K562 (cell line): ENCODE data around the gene SCAMP3. TPM values are rescaled to one million over a fixed set of nuclear protein-coding genes. Genes with fewer than 3 reads are reported as not detected.

ENCODE experiments used
- CREB3 ChIP-seq: fragments of 450-650 bp; conservative IDR thresholded peaks from 2 replicates; pipeline ENCODE4 v1.6.1; 2016; ENCODE audit warnings: missing genetic modification characterization, low read depth, mild to moderate bottlenecking, missing compliant biosample characterization, moderate library complexity
- CREB3L1 ChIP-seq: fragments of 450-650 bp; IDR thresholded peaks from 2 replicates; pipeline ENCODE4 v1.6.1; 2014; ENCODE audit warnings: low read depth, mild to moderate bottlenecking, moderate library complexity, borderline replicate concordance
- DEAF1 ChIP-seq: fragments of 450-650 bp; formaldehyde crosslinking; IDR thresholded peaks from 2 replicates; pipeline ENCODE4 v1.4.0; 2020; ENCODE audit warnings: mild to moderate bottlenecking, moderate library complexity
- FOXM1 ChIP-seq, 2 experiments: fragments of 450-650 bp in 1 of 2; sonication (generic) in 1 of 2; formaldehyde crosslinking in 1 of 2; IDR thresholded peaks; 2 replicates each; pipeline versions ENCODE4 v1.6.1 to v1.9.0; 2017 to 2022; ENCODE audit warnings: low read depth in 2 of 2, mild to moderate bottlenecking in 2 of 2, missing genetic modification reagents in 1 of 2, moderate library complexity in 1 of 2
- GMEB1 ChIP-seq: fragments of 250-450 bp; sonication (Bioruptor Pico); IDR thresholded peaks from 2 replicates; pipeline ENCODE4 v1.4.0; 2020; ENCODE audit warnings: mild to moderate bottlenecking
- HOXB6 ChIP-seq: fragments of 250-450 bp; sonication (Bioruptor Pico); IDR thresholded peaks from 2 replicates; pipeline ENCODE4 v1.5.1; 2022; ENCODE audit warnings: mild to moderate bottlenecking, borderline replicate concordance
- ID3 ChIP-seq, 2 experiments: fragments of 250-450 bp in 1 of 2; fragments of 450-650 bp in 1 of 2; sonication (Bioruptor Pico) in 1 of 2; IDR thresholded peaks; 2 replicates each; pipeline versions ENCODE4 v1.6.1 to v1.8.0; 2016 to 2021; ENCODE audit warnings: mild to moderate bottlenecking in 2 of 2, moderate library complexity in 2 of 2, missing compliant biosample characterization in 1 of 2, missing genetic modification characterization in 1 of 2
- LEF1 ChIP-seq: fragments of 450-650 bp; IDR thresholded peaks from 2 replicates; pipeline ENCODE4 v1.6.1; 2016; ENCODE audit warnings: mild to moderate bottlenecking
- NFE2L1 ChIP-seq: fragments of 450-650 bp; IDR thresholded peaks from 2 replicates; pipeline ENCODE4 v1.6.1; 2016; ENCODE audit warnings: missing genetic modification characterization, low read depth, mild to moderate bottlenecking, missing compliant biosample characterization, moderate library complexity, borderline replicate concordance
- NR3C1 ChIP-seq: sonication (generic); formaldehyde crosslinking; IDR thresholded peaks from 2 replicates; pipeline ENCODE4 v1.8.1; 2022; ENCODE audit warnings: missing genetic modification reagents
- PHF20 ChIP-seq: fragments of 450-650 bp; IDR thresholded peaks from 2 replicates; pipeline ENCODE4 v1.6.1; 2018; ENCODE audit not compliant: partially characterized antibody
- SMARCE1 ChIP-seq: fragments of 450-650 bp; IDR thresholded peaks from 2 replicates; pipeline ENCODE4 v1.7.1; 2016; ENCODE audit warnings: mild to moderate bottlenecking
- SOX6 ChIP-seq: fragments of 450-650 bp; IDR thresholded peaks from 2 replicates; pipeline ENCODE4 v1.6.1; 2014; ENCODE audit warnings: mild to moderate bottlenecking
- TRIM28 ChIP-seq: fragments of 450-650 bp; IDR thresholded peaks from 2 replicates; pipeline ENCODE4 v1.6.1; 2017
- TSC22D4 ChIP-seq: fragments of 450-650 bp; IDR thresholded peaks from 2 replicates; pipeline ENCODE4 v1.6.1; 2016; ENCODE audit warnings: missing genetic modification characterization, missing biosample characterization, control low read depth
- USF2 ChIP-seq: sonication (generic); formaldehyde crosslinking; IDR thresholded peaks from 2 replicates; pipeline ENCODE4 v1.5.0; 2020; ENCODE audit warnings: missing genetic modification reagents
- ZKSCAN1 ChIP-seq: fragments of 150-350 bp; IDR thresholded peaks from 2 replicates; pipeline ENCODE4 v1.6.1; 2016; ENCODE audit warnings: low read depth, low read length
- ZNF133 ChIP-seq: fragments of 250-450 bp; sonication (Bioruptor Pico); IDR thresholded peaks from 2 replicates; pipeline ENCODE4 v1.4.0; 2020; ENCODE audit warnings: mild to moderate bottlenecking
- ZNF263 ChIP-seq: sonication (generic); formaldehyde crosslinking; IDR thresholded peaks from 2 replicates; pipeline ENCODE4 v1.8.0; 2022; ENCODE audit warnings: mild to moderate bottlenecking, missing genetic modification reagents, borderline replicate concordance
- ZNF584 ChIP-seq: fragments of 200-800 bp; sonication (Bioruptor generic); IDR thresholded peaks from 2 replicates; pipeline ENCODE4 v1.6.1; 2016; ENCODE audit warnings: low read depth, mild to moderate bottlenecking, missing genetic modification characterization, missing compliant biosample characterization
- polyA plus RNA-seq, 8 experiments: library from polyadenylated mRNA; depleted of rRNA in 4 of 8; stranded (reverse) in 5 of 8; unstranded in 3 of 8; fragments of >200 nt; fragmentation: Nextera tagmentation in 2 of 8; fragmentation: Illumina TruSeq in 1 of 8; extraction: Ambion mirVana in 2 of 8; extraction: Trizol in 1 of 8; gene quantifications; 2 replicates each; pipeline versions ENCODE4 v1.2.1 to v1.2.3, GENCODE V29; 2011 to 2014; ENCODE audit warnings: inconsistent platforms in 1 of 8, missing spikeins in 1 of 8
- total RNA-seq, 7 experiments: library from RNA; depleted of rRNA in 6 of 7; stranded (reverse); fragments of >200 nt in 6 of 7; fragmentation: Illumina TruSeq in 2 of 7; extraction: Trizol in 2 of 7; gene quantifications; 2 replicates each; pipeline versions ENCODE4 v1.2.1 to v1.2.3, GENCODE V29; 2011 to 2021; ENCODE audit warnings: low replicate concordance in 1 of 7

Gene SCAMP3
- total and polyA plus RNA-seq, 9 of the 15 experiments (the other 6 are each of a cell fraction or from before 2014, with no cell fraction given): 14.2 to 131 (median 86.1) TPM

- TF ChIP-seq NFE2L1 (tag) (no peak), ZNF584 (CRISPR knock-in tag) (peak; percentile 81; the same call in 1 of the 2 replicates), ZNF263 (CRISPR knock-in tag) (peak; percentile 78), ZNF133 (CRISPR knock-in tag) (no peak), TSC22D4 (tag) (no peak), GMEB1 (peak; percentile 89), FOXM1 (IDR thresholded peaks at IDR 0.05; ENCODE audit: low read depth) (peak; percentile 96), FOXM1 (CRISPR knock-in tag; IDR thresholded peaks at IDR 0.05; ENCODE audit: low read depth) (peak; percentile 92), ID3 (CRISPR knock-in tag; IDR thresholded peaks at IDR 0.05) (no peak), ID3 (tag; IDR thresholded peaks at IDR 0.05) (peak; percentile 98), ZKSCAN1 (peak; percentile 88), USF2 (CRISPR knock-in tag) (no peak), TRIM28 (peak; percentile 93), NR3C1 (CRISPR knock-in tag) (peak; percentile 33; the same call in 1 of the 2 replicates), LEF1 (peak; percentile 96), DEAF1 (CRISPR knock-in tag) (peak; percentile 39; the same call in 1 of the 2 replicates), PHF20 (peak; percentile 94), HOXB6 (CRISPR knock-in tag) (no peak), CREB3L1 (peak; percentile 82; the same call in 1 of the 2 replicates), CREB3 (tag) (no peak), SOX6 (peak; percentile 93), SMARCE1 (peak; percentile 93)
These were observed 17.6 kb downstream of the SCAMP3 start (continued) for GRCh38 chr1:155244368-155245162.
